ENCODE results near the gene CMIP.

GRCh38 chr16:81493755-81494433 is 49.3 kb downstream of the CMIP start:
- TF ChIP-seq, protein P1, sequence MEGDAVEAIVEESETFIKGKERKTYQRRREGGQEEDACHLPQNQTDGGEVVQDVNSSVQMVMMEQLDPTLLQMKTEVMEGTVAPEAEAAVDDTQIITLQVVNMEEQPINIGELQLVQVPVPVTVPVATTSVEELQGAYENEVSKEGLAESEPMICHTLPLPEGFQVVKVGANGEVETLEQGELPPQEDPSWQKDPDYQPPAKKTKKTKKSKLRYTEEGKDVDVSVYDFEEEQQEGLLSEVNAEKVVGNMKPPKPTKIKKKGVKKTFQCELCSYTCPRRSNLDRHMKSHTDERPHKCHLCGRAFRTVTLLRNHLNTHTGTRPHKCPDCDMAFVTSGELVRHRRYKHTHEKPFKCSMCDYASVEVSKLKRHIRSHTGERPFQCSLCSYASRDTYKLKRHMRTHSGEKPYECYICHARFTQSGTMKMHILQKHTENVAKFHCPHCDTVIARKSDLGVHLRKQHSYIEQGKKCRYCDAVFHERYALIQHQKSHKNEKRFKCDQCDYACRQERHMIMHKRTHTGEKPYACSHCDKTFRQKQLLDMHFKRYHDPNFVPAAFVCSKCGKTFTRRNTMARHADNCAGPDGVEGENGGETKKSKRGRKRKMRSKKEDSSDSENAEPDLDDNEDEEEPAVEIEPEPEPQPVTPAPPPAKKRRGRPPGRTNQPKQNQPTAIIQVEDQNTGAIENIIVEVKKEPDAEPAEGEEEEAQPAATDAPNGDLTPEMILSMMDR (IDR thresholded peaks at IDR 0.05; ENCODE audit: borderline replicate concordance, extremely low read depth, low read length, poor library complexity, severe bottlenecking) = no peak
- no peak for TF ChIP-seq EZH2 (IDR thresholded peaks at IDR 0.05; ENCODE audit: borderline replicate concordance, low read depth, low read length, severe bottlenecking)
